ENCODE results near the gene ADGRF3. TPM values are rescaled to one million over a fixed set of nuclear protein-coding genes. Genes with fewer than 3 reads are reported as not detected.
A peak's percentile ranks its signal among the peaks of the same experiment; 100 is the strongest.

ADGRF3 gene
- total RNA-seq, 1 experiment from 2014 or later, result not detected

DNA sequence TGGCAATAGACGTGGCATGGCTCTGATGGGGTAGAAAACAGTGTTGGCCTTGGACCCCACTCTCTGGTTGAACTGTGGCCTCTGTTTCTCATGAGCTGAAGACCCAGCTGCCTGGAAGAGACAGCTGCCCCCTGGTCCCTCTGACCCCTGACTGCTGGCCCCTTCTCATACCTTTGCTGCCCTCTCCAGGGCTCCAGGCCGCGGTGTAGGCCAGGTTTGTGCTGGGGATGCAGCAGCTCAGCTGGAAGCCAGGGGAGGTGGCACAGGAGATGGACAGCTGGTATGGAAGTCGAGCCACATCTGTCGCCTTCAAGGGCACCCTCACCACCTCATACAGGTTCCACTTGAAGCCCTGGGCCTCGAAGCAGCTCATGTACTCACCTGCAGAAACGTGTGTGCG lies 32.3 kb downstream of the ADGRF3 start:
- no peak overlapping the region for H3K27ac ChIP-seq (ENCODE audit: low read depth, low read length)
- H4K20me1 ChIP-seq (ENCODE audit: insufficient read depth), result no peaks in the 10 kb centered on the region
- no peak overlapping the region for H2AFZ ChIP-seq (ENCODE audit: low read depth, low read length, poor library complexity, severe bottlenecking)
- H3K36me3 ChIP-seq (ENCODE audit: control insufficient read depth in 1 of 2, insufficient read depth in 2 of 2, low read length in 2 of 2), result no peaks in the 10 kb centered on the region
- H3K4me2 ChIP-seq (ENCODE audit: low read length), result no peak overlapping the region
- no peak for TF ChIP-seq CEBPB (IDR thresholded peaks at IDR 0.05; ENCODE audit: low read depth)
- peak; percentile 45; the same call in 1 of the 2 replicates for TF ChIP-seq RAD21 (IDR thresholded peaks at IDR 0.05; ENCODE audit: low read depth)
- TF ChIP-seq, protein P1, sequence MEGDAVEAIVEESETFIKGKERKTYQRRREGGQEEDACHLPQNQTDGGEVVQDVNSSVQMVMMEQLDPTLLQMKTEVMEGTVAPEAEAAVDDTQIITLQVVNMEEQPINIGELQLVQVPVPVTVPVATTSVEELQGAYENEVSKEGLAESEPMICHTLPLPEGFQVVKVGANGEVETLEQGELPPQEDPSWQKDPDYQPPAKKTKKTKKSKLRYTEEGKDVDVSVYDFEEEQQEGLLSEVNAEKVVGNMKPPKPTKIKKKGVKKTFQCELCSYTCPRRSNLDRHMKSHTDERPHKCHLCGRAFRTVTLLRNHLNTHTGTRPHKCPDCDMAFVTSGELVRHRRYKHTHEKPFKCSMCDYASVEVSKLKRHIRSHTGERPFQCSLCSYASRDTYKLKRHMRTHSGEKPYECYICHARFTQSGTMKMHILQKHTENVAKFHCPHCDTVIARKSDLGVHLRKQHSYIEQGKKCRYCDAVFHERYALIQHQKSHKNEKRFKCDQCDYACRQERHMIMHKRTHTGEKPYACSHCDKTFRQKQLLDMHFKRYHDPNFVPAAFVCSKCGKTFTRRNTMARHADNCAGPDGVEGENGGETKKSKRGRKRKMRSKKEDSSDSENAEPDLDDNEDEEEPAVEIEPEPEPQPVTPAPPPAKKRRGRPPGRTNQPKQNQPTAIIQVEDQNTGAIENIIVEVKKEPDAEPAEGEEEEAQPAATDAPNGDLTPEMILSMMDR (IDR thresholded peaks at IDR 0.05 in 2 of 3, conservative IDR thresholded peaks at IDR 0.05 in 1 of 3; ENCODE audit: borderline replicate concordance in 1 of 3, insufficient read depth in 1 of 3, low read depth in 2 of 3, low read length in 2 of 3), result peak in 1 of 3 experiments; percentile 20; a peak in 1 of 6 replicates
- H3K4me3 ChIP-seq (replicated peaks in 1 of 2; ENCODE audit: low read depth in 1 of 2, low read length in 2 of 2), result no peak overlapping the region
- ChIA-PET POLR2A (no interaction called here), CTCF (no interaction called here), RAD21 (ENCODE audit: low non-redundant PET in 1 of 2, low total read pairs in 2 of 2, uncharacterized antibody in 2 of 2, unreplicated experiment in 2 of 2) (no interaction called here)
- peaks cover 3% of the 10 kb centered on the region; the same call in 1 of the 2 replicates for H3K27me3 ChIP-seq (ENCODE audit: insufficient read depth, low read length)
- intact Hi-C loops (cut with micrococcal nuclease), result no loop called here
- no peaks in the 10 kb centered on the region for H3K9me2 ChIP-seq (ENCODE audit: insufficient read depth)
- BruUV-seq (replicated peaks), result no TSS peak
- no peaks in the 10 kb centered on the region for H3K4me1 ChIP-seq (ENCODE audit: control insufficient read depth in 1 of 2, insufficient read depth in 2 of 2, low read length in 2 of 2)
- H3K9me3 ChIP-seq (ENCODE audit: control insufficient read depth in 1 of 2, insufficient read depth in 1 of 2, low read depth in 1 of 2, low read length in 2 of 2), result no peaks in the 10 kb centered on the region
- ATAC-seq, result no peak; the same call in 1 of the 2 replicates
- no peak for DNase-seq (ENCODE audit: low read depth, low spot score)
- H3K79me2 ChIP-seq (ENCODE audit: insufficient read depth, low read length), result no peaks in the 10 kb centered on the region
- H3K9ac ChIP-seq (ENCODE audit: low read length), result no peak overlapping the region

DNA sequence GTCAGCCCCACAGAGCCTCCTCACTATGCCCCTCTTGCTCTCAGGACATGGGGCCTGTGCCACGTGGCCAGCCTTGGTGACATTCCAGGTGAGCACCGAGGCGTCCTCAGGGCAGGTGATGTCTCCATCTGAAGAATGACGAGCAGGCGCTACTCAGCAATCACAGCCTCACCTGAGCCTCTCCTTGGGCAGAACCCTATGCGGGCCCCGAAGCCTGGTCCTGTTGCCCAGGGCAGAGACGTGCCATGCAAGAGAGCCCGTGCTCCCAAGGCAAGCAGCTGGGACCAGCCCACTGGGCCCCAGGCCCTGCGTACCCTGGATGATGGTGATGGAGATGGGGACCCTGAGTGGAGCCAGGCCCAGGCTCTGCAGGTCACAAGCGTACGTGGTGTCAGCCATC lies 33.1 kb downstream of the ADGRF3 start:
- intact Hi-C loops (cut with micrococcal nuclease), result no loop called here
- H3K27me3 ChIP-seq (ENCODE audit: insufficient read depth, low read length), result no peaks in the 10 kb centered on the region; the same call in 1 of the 2 replicates
- H2AFZ ChIP-seq (ENCODE audit: low read depth, low read length, poor library complexity, severe bottlenecking), result no peak overlapping the region
- H3K27ac ChIP-seq (ENCODE audit: low read depth, low read length), result no peak overlapping the region
- H3K4me1 ChIP-seq (ENCODE audit: control insufficient read depth in 1 of 2, insufficient read depth in 2 of 2, low read length in 2 of 2), result no peaks in the 10 kb centered on the region
- no peak overlapping the region for H3K9ac ChIP-seq (ENCODE audit: low read length)
- H3K4me3 ChIP-seq (replicated peaks in 1 of 2; ENCODE audit: low read depth in 1 of 2, low read length in 2 of 2), result no peak overlapping the region
- no TSS peak for BruUV-seq (replicated peaks)
- H4K20me1 ChIP-seq (ENCODE audit: insufficient read depth), result no peaks in the 10 kb centered on the region
- ChIA-PET POLR2A (no interaction called here), RAD21 (ENCODE audit: low non-redundant PET in 1 of 2, low total read pairs in 2 of 2, uncharacterized antibody in 2 of 2, unreplicated experiment in 2 of 2) (no interaction called here), CTCF (no interaction called here)
- H3K36me3 ChIP-seq (ENCODE audit: control insufficient read depth in 1 of 2, insufficient read depth in 2 of 2, low read length in 2 of 2), result no peaks in the 10 kb centered on the region
- no peaks in the 10 kb centered on the region for H3K9me2 ChIP-seq (ENCODE audit: insufficient read depth)
- H3K79me2 ChIP-seq (ENCODE audit: insufficient read depth, low read length), result no peaks in the 10 kb centered on the region
- no peaks in the 10 kb centered on the region for H3K9me3 ChIP-seq (ENCODE audit: control insufficient read depth in 1 of 2, insufficient read depth in 1 of 2, low read depth in 1 of 2, low read length in 2 of 2)
- no peak overlapping the region for H3K4me2 ChIP-seq (ENCODE audit: low read length)
- DNase-seq (ENCODE audit: low read depth, low spot score) (no peak), ATAC-seq (no peak)
- TF ChIP-seq SRF (IDR thresholded peaks at IDR 0.05; ENCODE audit: low read depth) (no peak), CBX3 (IDR thresholded peaks at IDR 0.05; ENCODE audit: low read depth) (no peak), EZH2 (IDR thresholded peaks at IDR 0.05) (no peak), POLR2A (IDR thresholded peaks at IDR 0.05; ENCODE audit: borderline replicate concordance, extremely low read depth, insufficient read depth, insufficient read length) (no peak), SP1 (IDR thresholded peaks at IDR 0.05; ENCODE audit: low read depth) (no peak), EGR1 (IDR thresholded peaks at IDR 0.05; ENCODE audit: low read depth) (no peak), POLR2AphosphoS5 (IDR thresholded peaks at IDR 0.05; ENCODE audit: low read depth, low read length) (no peak), ZFX (IDR thresholded peaks at IDR 0.05) (no peak), ZNF274 (IDR thresholded peaks at IDR 0.05; ENCODE audit: low read depth, low read length) (no peak), CEBPB (IDR thresholded peaks at IDR 0.05; ENCODE audit: low read depth) (no peak), REST (IDR thresholded peaks at IDR 0.05; ENCODE audit: low read depth) (no peak), EZH2phosphoT487 (IDR thresholded peaks at IDR 0.05; ENCODE audit: borderline replicate concordance) (no peak)
- TF ChIP-seq, protein P2, sequence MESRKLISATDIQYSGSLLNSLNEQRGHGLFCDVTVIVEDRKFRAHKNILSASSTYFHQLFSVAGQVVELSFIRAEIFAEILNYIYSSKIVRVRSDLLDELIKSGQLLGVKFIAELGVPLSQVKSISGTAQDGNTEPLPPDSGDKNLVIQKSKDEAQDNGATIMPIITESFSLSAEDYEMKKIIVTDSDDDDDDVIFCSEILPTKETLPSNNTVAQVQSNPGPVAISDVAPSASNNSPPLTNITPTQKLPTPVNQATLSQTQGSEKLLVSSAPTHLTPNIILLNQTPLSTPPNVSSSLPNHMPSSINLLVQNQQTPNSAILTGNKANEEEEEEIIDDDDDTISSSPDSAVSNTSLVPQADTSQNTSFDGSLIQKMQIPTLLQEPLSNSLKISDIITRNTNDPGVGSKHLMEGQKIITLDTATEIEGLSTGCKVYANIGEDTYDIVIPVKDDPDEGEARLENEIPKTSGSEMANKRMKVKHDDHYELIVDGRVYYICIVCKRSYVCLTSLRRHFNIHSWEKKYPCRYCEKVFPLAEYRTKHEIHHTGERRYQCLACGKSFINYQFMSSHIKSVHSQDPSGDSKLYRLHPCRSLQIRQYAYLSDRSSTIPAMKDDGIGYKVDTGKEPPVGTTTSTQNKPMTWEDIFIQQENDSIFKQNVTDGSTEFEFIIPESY (IDR thresholded peaks at IDR 0.05; ENCODE audit: extremely low read depth, insufficient replicate concordance, low read length), result no peak
